ENCODE data around the gene SLC39A11.

SLC39A11 gene

DNA sequence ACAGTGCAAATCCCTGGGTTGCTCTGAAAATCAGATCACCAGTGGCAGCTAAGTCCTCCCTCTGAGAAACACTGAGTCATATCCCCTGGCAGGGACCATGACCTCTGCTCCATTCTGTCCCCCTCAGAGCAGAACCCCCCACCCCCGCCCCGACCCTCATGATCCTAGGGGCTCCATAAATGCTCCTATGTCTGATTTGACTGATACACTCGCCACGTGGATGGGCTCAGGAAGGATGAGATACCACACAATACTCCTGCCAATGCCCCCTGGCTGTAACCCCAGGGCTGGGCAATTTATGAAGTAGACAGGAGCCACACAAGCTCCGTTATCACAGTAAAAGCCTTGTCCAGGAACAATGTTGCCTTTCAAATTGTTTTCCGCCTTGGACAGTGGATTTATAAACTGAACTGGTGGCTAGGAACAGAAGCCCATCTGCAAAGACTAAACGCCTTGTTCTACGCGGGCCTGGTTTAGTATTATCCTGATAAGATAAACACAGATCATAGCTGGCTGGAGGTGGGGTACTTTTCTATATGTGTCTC is 394.8 kb downstream of the SLC39A11 start:
- no peak overlapping the region for H3K4me3 ChIP-seq (ENCODE audit: low read depth, low read length)
- no peak for DNase-seq (ENCODE audit: low read depth)

GRCh38 chr17:72696721-72697120 is 395.8 kb downstream of the SLC39A11 start:
- no peak for DNase-seq (ENCODE audit: low read depth)
- no peak overlapping the region for H3K4me3 ChIP-seq (ENCODE audit: low read depth, low read length)

DNA sequence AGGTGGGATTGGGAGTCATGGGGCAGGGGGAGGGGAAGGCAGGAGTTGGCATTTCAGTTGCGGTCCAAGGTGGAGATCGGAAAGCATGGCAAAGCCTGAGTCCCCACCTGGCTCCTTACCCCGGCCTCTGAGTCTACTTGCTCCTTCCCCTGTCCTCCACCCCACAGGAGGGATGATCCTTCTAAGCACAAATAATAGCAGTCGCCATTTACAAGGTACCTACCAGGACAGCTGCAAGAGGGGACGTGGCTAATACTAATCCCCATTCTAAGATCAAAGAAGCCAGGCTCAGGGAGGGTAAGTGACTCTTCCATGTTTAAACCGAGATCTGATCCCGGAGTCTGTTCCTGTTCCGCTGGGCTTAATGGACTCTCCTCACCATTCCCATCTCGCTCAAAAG is 396.3 kb downstream of the SLC39A11 start:
- H3K4me3 ChIP-seq (ENCODE audit: low read depth, low read length) = no peak overlapping the region
- DNase-seq (ENCODE audit: low read depth) = no peak

GRCh38 chr17:72693956-72694355 is 398.5 kb downstream of the SLC39A11 start:
- H3K4me3 ChIP-seq (ENCODE audit: low read depth, low read length) = no peak overlapping the region
- DNase-seq (ENCODE audit: low read depth) = no peak

DNA sequence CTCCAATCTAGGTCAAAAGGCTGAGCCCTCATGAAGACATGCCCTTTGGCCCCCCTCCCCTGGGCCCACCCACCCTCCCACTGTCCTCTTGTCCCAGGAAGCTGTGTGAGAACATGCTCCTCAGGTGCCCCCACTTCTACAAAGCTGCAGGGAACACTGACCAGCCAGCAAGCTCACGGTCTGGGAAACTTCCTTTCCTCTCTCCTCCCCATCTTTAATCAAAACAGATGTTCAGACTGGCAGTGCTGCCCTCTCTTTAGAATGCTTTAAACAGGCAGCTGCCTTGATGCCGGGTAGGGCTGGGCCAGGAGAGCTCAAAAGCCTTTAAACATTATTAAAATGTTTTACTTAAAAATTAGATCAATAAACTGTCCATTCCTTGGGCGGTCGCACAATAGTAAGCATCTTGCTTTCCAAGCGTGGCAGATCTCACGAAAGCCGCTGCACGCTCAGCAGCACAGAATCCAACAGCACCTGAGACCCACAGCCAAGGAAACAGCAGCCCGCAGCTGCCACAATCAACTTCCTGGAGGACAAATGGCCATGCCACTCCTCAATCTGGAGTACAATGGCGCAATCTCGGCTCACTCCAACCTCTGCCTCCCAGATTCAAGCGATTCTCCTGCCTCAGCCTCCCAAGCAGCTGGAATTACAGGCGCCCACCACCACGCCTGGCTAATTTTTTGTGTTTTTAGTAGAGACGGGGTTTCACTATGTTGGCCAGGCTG is 399.2 kb downstream of the SLC39A11 start:
- no peak overlapping the region for H3K4me3 ChIP-seq (ENCODE audit: low read depth, low read length)
- DNase-seq (ENCODE audit: low read depth) = no peak

DNA sequence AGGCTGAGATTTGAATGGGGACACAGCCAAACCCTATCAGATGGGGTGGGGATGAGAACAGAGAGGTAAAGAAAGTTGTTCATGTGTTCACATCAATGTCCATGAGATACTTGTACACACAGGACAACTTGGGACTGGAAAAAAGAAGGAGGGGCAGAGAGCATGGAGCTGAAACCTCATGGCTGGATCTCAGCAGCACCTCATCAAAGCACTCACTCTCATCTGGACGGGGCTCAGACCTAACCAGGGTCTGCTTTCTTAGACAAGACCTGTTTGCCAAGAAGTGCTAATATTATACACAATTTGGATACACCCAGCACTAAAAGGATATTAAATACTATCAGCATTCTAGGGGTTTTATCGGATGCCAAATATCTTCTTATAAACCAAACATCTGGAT is 399.8 kb downstream of the SLC39A11 start:
- no peak for DNase-seq (ENCODE audit: low read depth)
- no peak overlapping the region for H3K4me3 ChIP-seq (ENCODE audit: low read depth, low read length)

DNA sequence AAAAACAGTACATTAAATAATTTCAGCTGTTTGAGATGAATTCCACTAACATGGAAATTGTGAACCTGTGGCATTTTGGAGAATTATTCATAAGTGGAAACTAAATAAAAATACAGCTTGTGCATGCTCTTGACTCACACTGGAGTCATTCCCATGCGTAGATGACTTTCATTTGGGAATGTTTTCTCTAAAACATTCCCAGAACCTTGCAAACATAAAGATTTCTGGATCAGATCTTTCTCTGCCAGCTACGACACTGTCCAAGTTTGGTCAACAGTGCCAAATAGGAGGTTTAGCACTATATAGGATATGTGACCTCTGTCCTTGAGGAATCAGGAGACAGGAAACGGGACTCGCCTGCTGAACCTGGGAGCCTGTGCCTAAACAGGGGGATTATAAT is 400.9 kb downstream of the SLC39A11 start:
- peak; percentile 52 for DNase-seq (ENCODE audit: low read depth)
- H3K4me3 ChIP-seq (ENCODE audit: low read depth, low read length) = no peak overlapping the region

GRCh38 chr17:72691017-72691416 is 401.5 kb downstream of the SLC39A11 start:
- DNase-seq (ENCODE audit: low read depth) = no peak
- no peak overlapping the region for H3K4me3 ChIP-seq (ENCODE audit: low read depth, low read length)

GRCh38 chr17:72687886-72688285 is 404.6 kb downstream of the SLC39A11 start:
- H3K4me3 ChIP-seq (ENCODE audit: low read depth, low read length) = no peak overlapping the region
- DNase-seq (ENCODE audit: low read depth) = no peak

- no peak overlapping the region for H3K4me3 ChIP-seq (ENCODE audit: low read depth, low read length)
- DNase-seq (ENCODE audit: low read depth) = no peak
These were observed 408.0 kb downstream of the SLC39A11 start for GRCh38 chr17:72684405-72685020.

DNA sequence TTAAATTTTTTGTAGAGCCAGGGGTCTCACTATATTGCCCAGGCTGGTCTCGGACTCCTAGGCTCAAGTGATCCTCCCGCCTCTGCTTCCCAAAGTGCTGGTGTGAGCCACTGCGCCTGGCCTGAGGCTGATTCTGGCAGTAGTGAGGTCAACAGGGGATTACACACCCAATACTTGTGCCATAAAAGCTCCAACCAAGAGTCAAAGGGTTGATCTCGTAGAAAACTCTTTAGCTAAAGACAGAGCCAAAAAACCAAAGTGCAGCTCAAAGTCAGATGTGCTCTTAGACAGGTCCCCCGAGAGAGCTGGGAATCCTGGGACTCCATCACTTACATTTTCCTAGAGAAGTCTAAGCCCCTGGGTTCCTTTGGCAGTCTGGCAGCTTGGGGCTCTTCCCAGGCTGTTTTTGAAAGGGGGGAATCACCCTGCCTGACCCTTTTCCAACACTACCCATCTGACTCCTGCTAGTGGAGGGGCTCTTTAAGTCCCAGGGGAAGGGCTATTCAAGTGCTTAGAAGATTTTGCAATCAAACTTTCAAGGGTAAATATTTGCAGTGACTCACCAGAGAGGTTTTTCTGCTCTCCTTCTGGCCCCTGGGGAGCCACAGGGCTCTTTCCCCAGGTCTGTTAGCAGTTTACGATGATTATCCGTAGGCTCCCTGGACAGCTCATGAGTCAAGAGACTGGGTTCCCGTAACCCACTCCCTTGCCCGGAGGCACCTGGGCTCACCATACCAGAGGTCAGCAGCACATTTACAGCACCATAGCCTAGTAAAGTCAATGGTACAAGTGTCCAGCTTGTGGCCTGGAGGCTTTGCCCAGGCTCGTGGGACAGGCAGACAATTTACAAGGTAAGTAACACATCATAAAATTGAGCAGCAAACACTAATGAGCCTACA is 408.7 kb downstream of the SLC39A11 start:
- no peak overlapping the region for H3K4me3 ChIP-seq (ENCODE audit: low read depth, low read length)
- DNase-seq (ENCODE audit: low read depth) = peak; percentile 96

DNA sequence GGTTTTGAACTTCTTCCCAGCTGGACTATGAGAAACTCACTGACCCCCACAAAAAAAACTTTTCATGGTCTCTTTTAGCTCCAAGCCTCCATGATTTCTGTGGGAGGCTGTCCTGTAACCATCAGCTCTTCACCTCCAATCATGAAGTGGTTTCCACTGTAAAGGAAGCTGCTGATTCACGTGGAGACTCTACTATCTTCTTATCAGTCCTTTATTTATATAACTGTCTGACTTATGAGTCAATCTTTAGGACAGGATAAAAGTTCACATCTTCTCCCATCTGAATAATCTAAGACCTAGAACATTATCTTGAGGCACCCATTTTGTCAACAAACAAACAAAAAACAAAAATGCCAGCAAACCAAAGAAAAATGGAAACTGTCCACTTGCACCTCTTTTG is 409.9 kb downstream of the SLC39A11 start:
- DNase-seq (ENCODE audit: low read depth) = no peak
- H3K4me3 ChIP-seq (ENCODE audit: low read depth, low read length) = no peak overlapping the region

DNA sequence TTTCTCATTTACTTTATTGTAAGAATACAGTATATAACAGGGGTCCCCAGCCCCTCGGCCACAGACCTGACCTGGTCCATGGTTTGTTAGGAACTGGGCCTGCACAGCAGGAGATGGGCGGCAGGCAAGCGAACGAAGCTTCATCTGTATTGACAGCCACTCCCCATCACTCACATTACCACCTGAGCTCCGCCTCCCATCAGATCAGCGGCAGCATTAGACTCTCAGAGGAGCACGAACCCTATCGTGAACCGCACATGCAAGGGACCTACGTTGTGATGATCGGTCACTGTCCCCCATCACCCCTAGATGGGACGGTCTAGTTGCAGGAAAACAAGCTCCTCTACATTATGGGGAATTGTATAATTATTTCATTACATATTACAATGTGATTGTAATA is 410.6 kb downstream of the SLC39A11 start:
- no peak overlapping the region for H3K4me3 ChIP-seq (ENCODE audit: low read depth, low read length)
- no peak for DNase-seq (ENCODE audit: low read depth)

GRCh38 chr17:72677714-72678390 is 414.6 kb downstream of the SLC39A11 start:
- DNase-seq (ENCODE audit: low read depth) = peak; percentile 43
- H3K4me3 ChIP-seq (ENCODE audit: low read depth, low read length) = no peak overlapping the region

GRCh38 chr17:72677108-72677507 is 415.4 kb downstream of the SLC39A11 start:
- no peak for DNase-seq (ENCODE audit: low read depth)
- H3K4me3 ChIP-seq (ENCODE audit: low read depth, low read length) = no peak overlapping the region

DNA sequence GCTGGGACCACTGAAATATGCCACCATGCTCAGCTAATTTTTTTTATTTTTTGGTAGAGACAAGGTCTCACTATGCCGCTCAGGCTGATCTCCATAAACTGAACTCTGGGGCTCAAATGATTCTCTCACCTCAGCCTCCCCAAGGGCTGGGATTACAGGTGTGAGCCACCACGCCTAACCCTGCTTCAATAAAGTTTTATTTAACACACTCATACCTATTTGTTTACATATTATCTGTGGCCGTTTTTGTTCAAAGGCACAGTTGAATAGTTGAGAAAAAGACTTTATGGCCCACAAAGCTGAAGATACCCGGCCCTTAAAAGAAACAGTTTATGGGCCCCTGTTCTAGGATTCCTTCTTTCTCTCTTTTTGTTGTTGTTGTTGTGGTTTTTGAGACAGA is 419.8 kb downstream of the SLC39A11 start:
- no peak overlapping the region for H3K4me3 ChIP-seq (ENCODE audit: low read depth, low read length)
- DNase-seq (ENCODE audit: low read depth) = no peak

GRCh38 chr17:72671016-72671415 is 421.5 kb downstream of the SLC39A11 start:
- DNase-seq (ENCODE audit: low read depth) = no peak
- H3K4me3 ChIP-seq (ENCODE audit: low read depth, low read length) = no peak overlapping the region

- no peak overlapping the region for H3K4me3 ChIP-seq (ENCODE audit: low read depth, low read length)
- no peak for DNase-seq (ENCODE audit: low read depth)
These were observed 425.1 kb downstream of the SLC39A11 start for GRCh38 chr17:72667096-72668063.
